Spinal cord (tissue), 10 donors: Measurements from ENCODE around the gene HMCN2. TPM values are rescaled to one million over a fixed set of nuclear protein-coding genes. Genes with fewer than 3 reads are reported as not detected.
A peak's percentile ranks its signal among the peaks of the same experiment; 100 is the strongest.

ENCODE experiments used
- DNase-seq, 6 donors: peaks; one replicate each; pipeline versions ENCODE4 v3.0.0 to v3.0.0-alpha.2; 2013 to 2015; ENCODE audit warnings: low spot score in 6 of 6, low read depth in 4 of 6
- H3K27ac ChIP-seq: one replicate; pipeline ENCODE4 v1.5.1; 2013; ENCODE audit warnings: low read depth, low read length, control low read depth
- H3K27me3 ChIP-seq: one replicate; pipeline ENCODE4 v1.6.1; 2013; ENCODE audit warnings: low read length; ENCODE audit not compliant: control insufficient read depth, insufficient read depth
- H3K36me3 ChIP-seq: one replicate; pipeline ENCODE4 v1.6.1; 2013; ENCODE audit warnings: low read length; ENCODE audit not compliant: control insufficient read depth, insufficient read depth
- H3K4me1 ChIP-seq: one replicate; pipeline ENCODE4 v1.6.1; 2013; ENCODE audit warnings: low read length; ENCODE audit not compliant: control insufficient read depth, insufficient read depth
- H3K4me3 ChIP-seq: one replicate; pipeline ENCODE4 v1.5.1; 2013; ENCODE audit warnings: low read depth, low read length, control low read depth
- H3K9me3 ChIP-seq: one replicate; pipeline ENCODE4 v1.6.1; 2013; ENCODE audit warnings: low read length; ENCODE audit not compliant: control insufficient read depth, insufficient read depth
- WGBS: methylation state at CpG from one replicate; pipeline ENCODE4 v1.1.5; 2013; ENCODE audit warnings: missing lambda C conversion rate; ENCODE audit not compliant: insufficient coverage; 5-methylcytosine and 5-hydroxymethylcytosine counted together
- polyA plus RNA-seq, 2 donors: library from polyadenylated mRNA; unstranded; fragments of 120-200 nt; gene quantifications; one replicate each; pipeline ENCODE4 v1.2.1, GENCODE V29; 2013; ENCODE audit not compliant: insufficient read length in 2 of 2
- total RNA-seq, 2 donors: library from RNA; depleted of rRNA in 1 of 2; stranded (reverse); fragments of 120-200 nt in 1 of 2; fragments of >200 nt in 1 of 2; gene quantifications; one replicate each; pipeline versions ENCODE4 v1.2.3 to v1.2.4, GENCODE V29; 2013 to 2014
- donor health status: healthy.

HMCN2 gene
- total and polyA plus RNA-seq, 4 donors = 0.88 to 5.9 (median 3.5) TPM

DNA sequence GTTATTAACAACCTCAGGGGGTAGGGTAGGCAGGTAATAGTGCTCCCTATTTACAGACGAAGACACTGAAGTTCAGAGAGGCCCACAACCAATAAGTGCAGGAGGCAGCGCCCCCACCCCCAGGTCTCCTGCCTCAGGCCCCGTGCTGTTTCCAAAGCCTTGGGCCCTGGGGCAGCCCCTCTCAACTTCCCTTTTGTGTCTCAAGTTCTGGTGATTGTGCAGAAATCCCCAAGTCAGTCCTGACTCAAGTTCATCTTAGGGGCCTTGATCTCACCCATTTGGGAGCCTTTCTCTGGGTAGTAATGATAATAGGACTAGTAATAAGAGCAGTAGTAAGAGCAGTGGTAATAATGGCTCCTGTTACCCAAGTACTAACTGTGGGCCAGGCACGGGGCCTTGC lies 143.7 kb downstream of the HMCN2 start:
- no peak overlapping the region for H3K4me3 ChIP-seq
- no peaks in the 10 kb centered on the region for H3K4me1 ChIP-seq
- 61% methylated on average over 3 of the region's 4 CpGs for WGBS
- H3K9me3 ChIP-seq = no peaks in the 10 kb centered on the region
- H3K27ac ChIP-seq = no peak overlapping the region
- DNase-seq = no peak
- H3K27me3 ChIP-seq = peaks cover 3% of the 10 kb centered on the region
- peaks cover 10% of the 10 kb centered on the region for H3K36me3 ChIP-seq

DNA sequence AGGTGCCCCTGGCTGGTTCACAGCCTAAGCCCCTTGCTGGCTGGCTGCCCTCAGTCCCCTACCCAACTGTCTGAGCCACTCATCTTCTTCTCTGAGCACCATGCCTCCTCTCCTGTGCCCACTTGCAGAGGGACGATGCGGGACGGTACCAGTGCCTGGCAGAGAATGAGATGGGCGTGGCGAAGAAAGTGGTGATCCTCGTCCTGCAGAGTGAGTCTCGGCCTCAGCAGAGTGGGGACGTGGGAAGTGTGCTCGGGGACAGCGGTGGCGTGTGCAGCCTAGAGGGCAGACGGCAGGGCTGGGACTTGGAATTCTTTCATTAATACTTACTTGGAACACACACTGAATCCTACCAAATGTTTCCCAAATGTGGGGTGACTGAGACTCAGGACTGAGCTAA lies 144.9 kb downstream of the HMCN2 start:
- Histone ChIP-seq H3K27me3 (peaks cover 3% of the 10 kb centered on the region), H3K4me3 (no peak overlapping the region), H3K9me3 (no peaks in the 10 kb centered on the region), H3K36me3 (peaks cover 8% of the 10 kb centered on the region), H3K27ac (no peak overlapping the region), H3K4me1 (no peaks in the 10 kb centered on the region)
- WGBS = 69% methylated on average over 9 of the region's 12 CpGs
- DNase-seq = no peak

DNA sequence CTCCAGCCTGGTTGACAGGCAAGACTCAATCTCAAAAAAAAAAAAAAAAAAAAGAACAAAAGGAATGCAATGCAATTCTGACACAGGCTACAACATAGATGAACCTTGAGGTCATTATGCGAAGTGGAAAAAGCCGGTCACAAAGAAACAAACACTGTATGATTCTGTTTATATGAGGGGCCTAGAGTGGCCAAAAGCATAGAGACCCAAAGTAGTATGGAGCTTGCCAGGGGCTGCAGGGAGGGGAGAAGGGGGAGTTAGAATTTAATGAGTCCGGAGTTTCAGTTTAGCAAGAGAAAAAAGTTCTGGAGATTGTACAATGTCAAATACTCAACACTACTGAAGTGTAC lies 146.0 kb downstream of the HMCN2 start:
- no peaks in the 10 kb centered on the region for H3K4me1 ChIP-seq
- H3K27ac ChIP-seq = no peak overlapping the region
- WGBS = 65% methylated on average over 2 of the region's 3 CpGs

DNA sequence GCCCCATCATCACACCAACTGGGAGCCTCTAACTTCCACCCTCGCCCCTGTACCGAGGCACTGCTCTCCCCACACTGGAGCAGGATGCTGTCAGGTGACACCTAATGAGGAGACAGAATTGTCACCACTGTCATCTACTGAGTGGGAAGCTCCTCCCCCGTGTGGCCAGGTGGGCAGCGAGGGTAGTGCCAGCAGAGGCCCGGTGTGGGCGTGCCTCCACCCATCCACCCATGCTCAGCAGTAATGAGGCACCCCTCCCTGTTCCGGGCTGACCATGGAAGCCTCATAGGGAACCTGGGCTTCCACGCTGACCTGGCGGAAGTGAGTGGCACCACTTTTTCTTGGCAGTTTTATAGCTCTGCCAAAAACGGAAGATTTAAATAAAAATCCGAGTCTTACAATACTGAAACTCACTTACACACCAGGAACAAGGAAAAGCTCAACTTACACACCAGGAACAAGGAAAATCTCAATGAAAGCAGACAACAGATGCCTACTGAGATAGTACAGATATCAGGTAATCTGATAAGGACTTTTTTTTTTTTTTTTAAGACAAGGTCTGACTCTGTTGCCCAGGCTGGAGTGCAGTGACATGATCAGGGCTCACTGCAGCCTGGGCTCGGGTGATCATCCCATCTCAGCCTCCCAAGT lies 148.6 kb downstream of the HMCN2 start:
- DNase-seq = no peak
- Histone ChIP-seq H3K4me3 (no peak overlapping the region), H3K27me3 (peaks cover 3% of the 10 kb centered on the region), H3K9me3 (no peaks in the 10 kb centered on the region), H3K4me1 (no peaks in the 10 kb centered on the region), H3K36me3 (no peaks in the 10 kb centered on the region), H3K27ac (no peak overlapping the region)
- 93% methylated on average over 11 of the region's 12 CpGs for WGBS

More for the DNA sequence above, 146.0 kb downstream of the HMCN2 start:
- Histone ChIP-seq H3K36me3 (peaks cover 3% of the 10 kb centered on the region), H3K27me3 (peaks cover 3% of the 10 kb centered on the region), H3K9me3 (no peaks in the 10 kb centered on the region), H3K4me3 (no peak overlapping the region)
- no peak for DNase-seq

DNA sequence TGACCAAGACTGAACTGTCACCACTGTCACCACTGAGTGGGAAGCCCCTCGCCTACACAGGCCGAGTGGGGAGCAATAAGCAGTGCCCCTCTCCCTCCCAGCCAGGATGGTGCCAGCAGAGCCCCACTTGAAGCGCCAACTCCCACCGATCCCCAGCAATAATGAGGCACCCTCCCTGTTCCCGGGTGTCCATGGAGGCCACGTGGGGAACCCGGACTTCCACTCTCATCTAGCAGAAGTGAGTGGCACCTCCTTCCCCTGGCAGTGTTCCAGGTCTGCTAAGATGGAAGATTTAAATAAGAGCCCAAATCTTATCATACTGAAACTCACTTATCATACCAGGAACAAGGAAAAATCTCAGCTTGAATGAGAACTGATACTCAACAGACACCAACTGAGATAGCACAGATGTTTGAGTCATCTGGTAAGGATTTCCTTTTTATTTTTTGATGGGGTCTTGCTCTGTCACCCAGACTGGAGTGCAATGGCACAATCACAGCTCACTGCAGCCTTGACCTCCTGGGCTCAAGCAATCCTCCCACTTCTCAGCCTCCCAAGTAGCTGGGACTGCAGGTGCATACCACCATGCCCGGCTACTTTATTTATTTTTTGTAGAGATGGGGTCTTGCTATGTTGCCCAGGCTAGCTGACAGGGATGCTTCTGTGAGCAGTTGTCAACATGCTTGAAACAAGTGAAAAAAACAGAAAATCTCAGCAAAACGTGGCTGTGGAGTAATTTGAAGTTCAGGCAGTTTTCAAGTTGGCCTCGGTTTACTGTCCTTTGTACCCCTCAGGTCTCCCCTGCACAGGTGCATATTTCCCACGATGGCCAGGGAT lies 149.6 kb downstream of the HMCN2 start:
- H3K4me3 ChIP-seq = no peak overlapping the region
- DNase-seq = no peak
- H3K27me3 ChIP-seq = peaks cover 2% of the 10 kb centered on the region
- no peaks in the 10 kb centered on the region for H3K36me3 ChIP-seq
- no peaks in the 10 kb centered on the region for H3K9me3 ChIP-seq
- WGBS = 90% methylated on average over 6 of the region's 11 CpGs
- no peaks in the 10 kb centered on the region for H3K4me1 ChIP-seq
- H3K27ac ChIP-seq = no peak overlapping the region

DNA sequence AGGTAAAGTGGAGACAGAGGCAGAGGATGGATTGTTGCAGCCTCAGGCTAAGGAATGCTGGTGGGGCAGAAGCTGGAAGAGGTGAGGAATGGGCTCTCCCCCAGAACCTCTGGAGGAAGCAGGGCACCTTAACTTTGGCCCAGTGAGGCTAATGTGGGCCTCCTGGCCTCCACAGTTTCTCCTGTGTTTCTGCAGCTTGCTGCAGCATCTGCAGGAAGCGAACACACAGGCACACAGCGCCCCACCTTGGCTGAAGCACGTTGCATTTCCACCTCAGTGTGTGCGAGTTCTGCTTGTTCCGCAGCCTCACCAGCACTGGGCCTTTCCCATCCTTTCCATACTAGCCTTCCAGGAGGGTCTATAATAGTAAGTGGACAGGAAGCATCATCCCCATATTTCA lies 152.0 kb downstream of the HMCN2 start:
- Histone ChIP-seq H3K36me3 (no peaks in the 10 kb centered on the region), H3K4me1 (peaks cover 16% of the 10 kb centered on the region), H3K27ac (no peak overlapping the region), H3K27me3 (no peaks in the 10 kb centered on the region), H3K9me3 (no peaks in the 10 kb centered on the region), H3K4me3 (no peak overlapping the region)
- WGBS = 62% methylated on average over 3 of the region's 5 CpGs
- DNase-seq = no peak

DNA sequence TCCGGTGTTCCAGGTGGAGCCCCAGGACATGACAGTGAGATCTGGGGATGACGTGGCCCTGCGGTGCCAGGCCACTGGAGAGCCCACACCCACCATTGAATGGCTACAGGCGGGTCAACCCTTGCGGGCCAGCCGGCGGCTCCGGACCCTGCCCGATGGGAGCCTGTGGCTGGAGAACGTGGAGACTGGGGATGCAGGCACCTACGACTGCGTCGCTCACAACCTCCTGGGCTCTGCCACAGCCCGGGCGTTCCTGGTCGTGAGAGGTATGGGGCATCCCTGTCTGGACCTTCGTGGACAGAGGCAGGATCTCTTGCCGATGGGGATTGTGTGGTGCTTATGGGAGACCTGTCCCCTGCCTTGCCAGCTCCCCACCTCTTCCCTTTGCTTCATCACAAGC lies 153.2 kb downstream of the HMCN2 start:
- no peaks in the 10 kb centered on the region for H3K27me3 ChIP-seq
- H3K9me3 ChIP-seq = no peaks in the 10 kb centered on the region
- H3K4me3 ChIP-seq = no peak overlapping the region
- 95% methylated on average over 16 of the region's 18 CpGs for WGBS
- H3K4me1 ChIP-seq = peaks cover 26% of the 10 kb centered on the region
- no peak for DNase-seq
- H3K36me3 ChIP-seq = no peaks in the 10 kb centered on the region
- H3K27ac ChIP-seq = no peak overlapping the region

DNA sequence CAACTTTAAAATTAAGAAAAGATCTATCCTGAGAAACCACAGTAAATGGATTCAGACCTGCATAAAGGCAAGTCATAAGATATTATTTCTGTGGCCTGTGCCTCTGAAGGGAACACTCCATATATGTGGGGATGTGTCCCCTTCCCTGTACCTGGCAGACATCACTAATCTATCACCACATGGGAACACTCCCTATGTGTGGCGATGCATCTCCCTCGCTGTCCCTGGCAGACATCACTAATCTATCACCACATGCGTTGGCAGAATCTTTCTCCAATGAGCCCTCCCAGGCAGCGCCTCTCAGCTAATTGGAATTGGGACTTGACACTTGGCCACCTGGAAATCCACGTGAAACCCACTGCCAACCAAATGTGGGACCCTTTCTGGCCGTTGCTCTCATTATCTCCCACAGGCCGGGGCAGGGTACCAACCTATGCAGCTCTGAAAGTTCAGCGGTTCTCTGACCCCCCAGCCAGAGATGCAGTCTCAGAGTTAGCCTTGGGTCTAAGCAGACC lies 154.0 kb downstream of the HMCN2 start:
- no peaks in the 10 kb centered on the region for H3K9me3 ChIP-seq
- no peaks in the 10 kb centered on the region for H3K36me3 ChIP-seq
- no peak overlapping the region for H3K4me3 ChIP-seq
- H3K4me1 ChIP-seq = peaks cover 26% of the 10 kb centered on the region
- no peak overlapping the region for H3K27ac ChIP-seq
- H3K27me3 ChIP-seq = no peaks in the 10 kb centered on the region
- DNase-seq = no peak
- whole genome bisulfite sequencing = 92% methylated on average over 6 of the region's 8 CpGs

DNA sequence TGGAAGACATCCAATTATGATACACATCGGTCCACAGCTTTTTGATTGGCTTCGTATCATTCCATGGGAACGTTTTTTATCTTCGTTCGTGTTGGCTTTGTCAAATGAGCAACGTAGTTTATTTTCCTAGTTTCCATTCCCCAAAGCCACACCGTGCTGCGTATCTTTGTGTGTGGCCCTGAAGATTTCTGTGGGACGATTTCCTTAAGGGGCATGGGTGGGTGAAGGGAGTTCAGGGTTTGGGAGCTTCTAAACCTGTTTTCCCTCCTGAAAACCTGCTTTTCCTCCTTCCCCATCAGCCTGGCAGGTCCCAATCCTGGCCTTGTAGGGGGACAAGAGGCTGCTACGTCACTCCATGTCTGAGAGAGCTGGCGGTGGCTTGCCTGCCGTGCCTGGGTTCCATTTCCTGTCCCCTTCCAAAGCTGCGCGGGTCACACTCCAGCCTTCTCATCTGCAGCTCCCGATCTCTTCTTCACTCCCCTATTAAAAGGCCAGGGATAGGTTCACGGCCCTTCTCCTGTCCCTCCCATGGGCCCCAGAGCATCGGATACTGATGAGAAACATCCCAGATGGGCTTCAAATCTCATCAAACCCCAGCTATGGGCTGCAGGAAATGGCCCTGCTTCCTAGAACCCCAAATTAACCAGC lies 155.7 kb downstream of the HMCN2 start:
- WGBS = 41% methylated on average over 8 of the region's 17 CpGs

More for the DNA sequence above, 155.7 kb downstream of the HMCN2 start:
- peaks cover 2% of the 10 kb centered on the region for H3K27me3 ChIP-seq
- no peak overlapping the region for H3K4me3 ChIP-seq
- DNase-seq = peak in 1 of 6 donors; percentile 28
- H3K36me3 ChIP-seq = peaks cover 3% of the 10 kb centered on the region
- peaks cover 26% of the 10 kb centered on the region for H3K4me1 ChIP-seq
- H3K27ac ChIP-seq = no peak overlapping the region
- H3K9me3 ChIP-seq = no peaks in the 10 kb centered on the region
